UCSD-AML1 (cell line): ENCODE measurements around the gene ZNF334.
A peak's percentile ranks its signal among the peaks of the same experiment; 100 is the strongest.

ENCODE experiments used
- DNase-seq: peaks from one replicate; lab custom pipeline; 2025; ENCODE audit not compliant: unreplicated experiment; lab: John Stamatoyannopoulos, UW

Gene ZNF334

GRCh38 chr20:46512943-46513844 lies at the start of gene ZNF334:
TSS of gene ZNF334 (minus strand) at chr20:46513559. CDS start at chr20:46512102, 1,457 bp downstream.
- no peak for DNase-seq

- peak; percentile 50 for DNase-seq
Measured at GRCh38 chr20:46562373-46563169, 49.2 kb upstream of the ZNF334 start.

GRCh38 chr20:46562009-46562372 lies 48.6 kb upstream of the ZNF334 start:
- DNase-seq: no peak

GRCh38 chr20:46559685-46560440 lies 46.5 kb upstream of the ZNF334 start:
- no peak for DNase-seq

GRCh38 chr20:46559001-46559400 lies 45.6 kb upstream of the ZNF334 start:
- no peak for DNase-seq

GRCh38 chr20:46558511-46558959 lies 45.2 kb upstream of the ZNF334 start:
- DNase-seq: no peak

GRCh38 chr20:46557231-46557956 lies 44.0 kb upstream of the ZNF334 start:
- no peak for DNase-seq

- DNase-seq: no peak
Measured at GRCh38 chr20:46555370-46555956, 42.1 kb upstream of the ZNF334 start.

GRCh38 chr20:46554828-46555227 lies 41.5 kb upstream of the ZNF334 start:
- DNase-seq: no peak

GRCh38 chr20:46553926-46554325 lies 40.6 kb upstream of the ZNF334 start:
- no peak for DNase-seq

- DNase-seq: peak; percentile 39
Measured at GRCh38 chr20:46552460-46553420, 39.4 kb upstream of the ZNF334 start.

GRCh38 chr20:46551522-46552381 lies 38.4 kb upstream of the ZNF334 start:
- no peak for DNase-seq

GRCh38 chr20:46550461-46550860 lies 37.1 kb upstream of the ZNF334 start, which contains the start of gene OCSTAMP:
TSS of gene OCSTAMP (minus strand) at chr20:46550654. CDS start at chr20:46550560, 94 bp downstream.
- peak; percentile 39 for DNase-seq

- no peak for DNase-seq
Measured at GRCh38 chr20:46549188-46549972, 36.0 kb upstream of the ZNF334 start.

- DNase-seq: no peak
Measured at GRCh38 chr20:46548688-46549087, 35.3 kb upstream of the ZNF334 start.

- DNase-seq: no peak
Measured at GRCh38 chr20:46547995-46548394, 34.6 kb upstream of the ZNF334 start.

- DNase-seq: no peak
Measured at GRCh38 chr20:46546936-46547335, 33.6 kb upstream of the ZNF334 start.
